SK-N-SH (cell line): ENCODE results near the gene CSNK2A3. TPM values are rescaled to one million over a fixed set of nuclear protein-coding genes. Genes with fewer than 3 reads are reported as not detected.

Experiments used
- CTCF ChIA-PET: fragments of 300-600, 350-600 bp; formaldehyde crosslinking; extraction: SDS; loops from one replicate; lab custom pipeline; 2021; lab: Yijun Ruan, JAX
- POLR2A ChIA-PET: fragments of 350-600 bp; sonication (Branson Sonifier 250); formaldehyde crosslinking; extraction: SDS; loops from one replicate; lab custom pipeline; 2020; ENCODE audit warnings: antibody characterized with exemption, inconsistent platforms; lab: Yijun Ruan, JAX
- DNase-seq: peaks from one replicate; pipeline ENCODE4 v3.0.0; 2012
- H2AFZ ChIP-seq: fragments of 200-600 bp; sonication (generic); 2 replicates; pipeline ENCODE4 v1.8.1; 2016; ENCODE audit warnings: antibody characterized with exemption, mild to moderate bottlenecking, low read depth
- H3F3A ChIP-seq: fragments of 200-600 bp; sonication (generic); replicated peaks from 2 replicates; pipeline ENCODE3; 2016; ENCODE audit warnings: antibody characterized with exemption, mild to moderate bottlenecking; ENCODE audit not compliant: insufficient read depth
- H3K27ac ChIP-seq, 2 experiments: fragments of 200-500 bp in 1 of 2; fragments of 200-600 bp in 1 of 2; sonication (Bioruptor generic) in 1 of 2; sonication (generic), shearing (Covaris generic) in 1 of 2; 2 replicates each; pipeline versions ENCODE4 v1.5.1 to v1.6.1; 2014 to 2016; ENCODE audit warnings: low read depth in 2 of 2, inconsistent platforms in 1 of 2, low read length in 1 of 2, mild to moderate bottlenecking in 1 of 2, mixed read lengths in 1 of 2
- H3K27me3 ChIP-seq: fragments of 200-600 bp; sonication (generic), shearing (Covaris generic); 2 replicates; pipeline ENCODE4 v1.6.1; 2016; ENCODE audit warnings: mixed run types; ENCODE audit not compliant: insufficient read depth
- H3K36me3 ChIP-seq, 2 experiments: fragments of 200-500 bp in 1 of 2; fragments of 200-600 bp in 1 of 2; sonication (Bioruptor generic) in 1 of 2; sonication (generic) in 1 of 2; replicated peaks in 1 of 2; 2 replicates each; pipeline versions ENCODE3 to v1.5.1; 2014 to 2016; ENCODE audit warnings: low read length in 1 of 2, mild to moderate bottlenecking in 1 of 2; ENCODE audit not compliant: insufficient read depth in 2 of 2, control insufficient read depth in 1 of 2
- H3K4me1 ChIP-seq, 2 experiments: fragments of 200-500 bp in 1 of 2; fragments of 200-600 bp in 1 of 2; sonication (Bioruptor generic) in 1 of 2; sonication (generic), shearing (Covaris generic) in 1 of 2; 2 replicates each; pipeline versions ENCODE4 v1.5.1 to v1.6.1; 2014 to 2016; ENCODE audit warnings: low read depth in 1 of 2, low read length in 1 of 2, mixed run types in 1 of 2; ENCODE audit not compliant: insufficient read depth in 2 of 2, control insufficient read depth in 1 of 2
- H3K4me2 ChIP-seq: fragments of 200-600 bp; sonication (generic), shearing (Covaris generic); 2 replicates; pipeline ENCODE4 v1.6.1; 2017; ENCODE audit warnings: mixed run types
- H3K4me3 ChIP-seq, 2 experiments: fragments of 200-500 bp in 1 of 2; fragments of 200-600 bp in 1 of 2; sonication (Bioruptor generic) in 1 of 2; sonication (generic), shearing (Covaris generic) in 1 of 2; 2 replicates each; pipeline versions ENCODE4 v1.5.1 to v1.8.1; 2014 to 2016; ENCODE audit warnings: low read depth in 2 of 2, inconsistent platforms in 1 of 2, low read length in 1 of 2, mild to moderate bottlenecking in 1 of 2, mixed read lengths in 1 of 2, moderate library complexity in 1 of 2
- H3K79me2 ChIP-seq: fragments of 200-600 bp; sonication (generic); 2 replicates; pipeline ENCODE4 v1.8.1; 2017; ENCODE audit warnings: mild to moderate bottlenecking; ENCODE audit not compliant: insufficient read depth
- H3K9ac ChIP-seq: fragments of 200-600 bp; sonication (generic); 2 replicates; pipeline ENCODE4 v1.6.1; 2017; ENCODE audit warnings: mixed run types
- H3K9me2 ChIP-seq: fragments of 200-600 bp; sonication (generic); 2 replicates; pipeline ENCODE4 v1.6.1; 2017; ENCODE audit warnings: mixed run types
- H3K9me3 ChIP-seq: fragments of 200-600 bp; sonication (generic); 2 replicates; pipeline ENCODE4 v1.6.1; 2017; ENCODE audit warnings: mixed run types, mild to moderate bottlenecking, moderate library complexity
- H4K20me1 ChIP-seq: fragments of 200-600 bp; sonication (generic); 2 replicates; pipeline ENCODE4 v1.6.1; 2017; ENCODE audit warnings: mild to moderate bottlenecking, mixed run types; ENCODE audit not compliant: insufficient read depth
- CHD2 ChIP-seq: fragments of 150-350 bp; IDR thresholded peaks from 2 replicates; pipeline ENCODE4 v1.6.1; 2018; ENCODE audit warnings: low read length; ENCODE audit not compliant: partially characterized antibody
- CTCF ChIP-seq: fragments of 200-600 bp; sonication (generic); IDR thresholded peaks from 2 replicates; pipeline ENCODE4 v1.6.1; 2017; ENCODE audit warnings: antibody characterized with exemption, mild to moderate bottlenecking, moderate library complexity
- ELF1 ChIP-seq: IDR thresholded peaks from 2 replicates; pipeline ENCODE4 v1.4.0; 2012
- EZH2phosphoT487 ChIP-seq: fragments of 200-600 bp; sonication (generic); IDR thresholded peaks from 2 replicates; pipeline ENCODE4 v1.6.1; 2017; ENCODE audit warnings: low read depth, mixed run types, mild to moderate bottlenecking, antibody characterized with exemption, moderate library complexity, borderline replicate concordance
- FOSL2 ChIP-seq: IDR thresholded peaks from 2 replicates; pipeline ENCODE4 v1.4.0; 2012; ENCODE audit warnings: low read depth, mild to moderate bottlenecking, moderate library complexity, borderline replicate concordance
- FOXM1 ChIP-seq: IDR thresholded peaks from 2 replicates; pipeline ENCODE4 v1.4.0; 2012; ENCODE audit warnings: low read depth, mild to moderate bottlenecking
- GATA2 ChIP-seq: sonication (generic); formaldehyde crosslinking; IDR thresholded peaks from 2 replicates; pipeline ENCODE4 v1.5.0; 2020; ENCODE audit warnings: mild to moderate bottlenecking, missing genetic modification reagents
- IRF3 ChIP-seq: fragments of 150-350 bp; IDR thresholded peaks from 2 replicates; pipeline ENCODE4 v1.6.1; 2016; ENCODE audit warnings: mild to moderate bottlenecking, low read depth, low read length
- MAX ChIP-seq: IDR thresholded peaks from 2 replicates; pipeline ENCODE4 v1.4.0; 2012; ENCODE audit warnings: low read depth
- NFIC ChIP-seq: IDR thresholded peaks from 2 replicates; pipeline ENCODE4 v1.4.0; 2012; ENCODE audit warnings: borderline replicate concordance
- NRF1 ChIP-seq: IDR thresholded peaks from 2 replicates; pipeline ENCODE4 v1.6.1; 2012; ENCODE audit warnings: low read depth, mild to moderate bottlenecking, low read length
- RAD21 ChIP-seq: IDR thresholded peaks from 2 replicates; pipeline ENCODE4 v1.6.1; 2012; ENCODE audit warnings: mild to moderate bottlenecking, low read length
- RCOR1 ChIP-seq: fragments of 150-350 bp; IDR thresholded peaks from 2 replicates; pipeline ENCODE4 v1.6.1; 2017; ENCODE audit warnings: antibody characterized with exemption, low read length
- RXRA ChIP-seq: IDR thresholded peaks from 2 replicates; pipeline ENCODE4 v1.4.0; 2012; ENCODE audit warnings: low read depth, mild to moderate bottlenecking, borderline replicate concordance
- SMC3 ChIP-seq: IDR thresholded peaks from 2 replicates; pipeline ENCODE4 v1.6.1; 2012; ENCODE audit warnings: low read depth, low read length, improper control_type of control experiment
- TAF1 ChIP-seq: IDR thresholded peaks from 2 replicates; pipeline ENCODE4 v1.6.1; 2012; ENCODE audit warnings: low read depth, mild to moderate bottlenecking, low read length, moderate library complexity, borderline replicate concordance
- TCF12 ChIP-seq: IDR thresholded peaks from 2 replicates; pipeline ENCODE4 v1.4.0; 2012
- TEAD4 ChIP-seq: IDR thresholded peaks from 2 replicates; pipeline ENCODE4 v1.4.0; 2012; ENCODE audit warnings: mild to moderate bottlenecking, borderline replicate concordance; ENCODE audit not compliant: insufficient read depth
- whole genome bisulfite sequencing: methylation state at CpG from one replicate; pipeline ENCODE4 v1.1.6; 2017; ENCODE audit warnings: low lambda C conversion rate; 5-methylcytosine and 5-hydroxymethylcytosine counted together
- polyA plus RNA-seq, 3 experiments: library from polyadenylated mRNA; depleted of rRNA; stranded (reverse); fragments of >200 nt; gene quantifications; 2 replicates each; pipeline ENCODE4 v1.2.3, GENCODE V29; 2012
- TF ChIP-seq, protein P1 (sequence below): IDR thresholded peaks from 2 replicates; pipeline ENCODE4 v1.6.1; 2012; ENCODE audit warnings: mild to moderate bottlenecking, low read depth, low read length, moderate library complexity
- TF ChIP-seq, protein P2 (sequence below): IDR thresholded peaks from 2 replicates; pipeline ENCODE4 v1.4.0; 2012; ENCODE audit warnings: low read depth, borderline replicate concordance

Gene CSNK2A3
- polyA plus RNA-seq, 1 of the 3 experiments (the other 2 are of a cell fraction) = 0.31 TPM

DNA sequence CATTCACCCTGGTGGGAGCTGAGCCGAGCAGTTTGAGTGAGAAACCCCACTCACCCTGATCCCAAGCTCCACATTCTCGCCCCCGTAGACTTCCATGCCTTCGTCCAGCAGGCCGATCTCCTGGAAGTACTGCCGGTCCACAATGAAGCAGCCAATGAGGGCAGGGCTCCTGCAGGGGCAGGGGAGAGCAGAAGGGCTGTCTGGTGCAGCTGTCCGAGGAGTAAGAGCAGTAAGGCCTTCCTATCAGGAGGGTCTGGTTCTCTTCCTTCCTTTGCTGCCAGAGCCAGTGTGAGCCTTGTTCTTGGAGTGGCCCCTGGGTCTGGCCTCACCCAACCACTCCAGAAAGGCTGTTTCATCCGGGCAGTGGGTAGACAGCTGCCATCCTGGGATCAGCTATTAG, 19.4 kb upstream of the CSNK2A3 start:
- POLR2A ChIA-PET = no interaction called here
- H3K9ac ChIP-seq = no peak overlapping the region
- TF ChIP-seq ELF1 (no peak), RAD21 (no peak), SMC3 (no peak), NFIC (no peak)
- H3K9me3 ChIP-seq = no peaks in the 10 kb centered on the region
- H4K20me1 ChIP-seq = no peaks in the 10 kb centered on the region
- H3K4me3 ChIP-seq = no peak overlapping the region
- CTCF ChIA-PET = interaction anchor here (1.0 to 1.5 kb wide), 3 partner anchors 14 to 21 kb away, joined by 3 to 5 read pairs (median 3); no protein-coding TSS in a partner anchor
- H3K9me2 ChIP-seq = no peaks in the 10 kb centered on the region
- no peaks in the 10 kb centered on the region for H3K36me3 ChIP-seq
- 72% methylated on average over 8 of the region's 8 CpGs for WGBS
- H3K27me3 ChIP-seq = no peaks in the 10 kb centered on the region
- H3K4me2 ChIP-seq = no peak overlapping the region
- H3K79me2 ChIP-seq = no peaks in the 10 kb centered on the region
- H3K27ac ChIP-seq = no peak overlapping the region
- no peaks in the 10 kb centered on the region for H3F3A ChIP-seq
- DNase-seq = no peak
- H2AFZ ChIP-seq = no peak overlapping the region
- peaks cover 0 to 12% of the 10 kb centered on the region in 2 experiments; a peak in 1 of 4 replicates for H3K4me1 ChIP-seq

DNA sequence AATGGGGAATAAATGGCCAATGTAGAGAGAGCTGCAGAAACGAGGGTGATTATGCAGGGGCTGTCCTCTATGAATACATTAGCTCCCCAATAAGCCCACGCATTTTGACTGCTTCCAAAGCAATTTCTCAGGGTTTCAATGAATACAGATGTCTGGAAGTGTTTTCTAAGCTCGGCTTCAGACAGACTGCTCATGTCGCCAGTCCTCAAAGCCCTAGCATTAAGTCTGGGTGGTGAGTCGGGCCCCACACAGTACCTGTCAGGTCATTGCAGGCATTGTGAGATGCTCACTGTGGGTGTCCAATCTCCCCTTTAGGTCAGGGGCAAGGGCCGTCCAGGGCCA, 17.9 kb upstream of the CSNK2A3 start:
- Histone ChIP-seq H2AFZ (no peak overlapping the region), H3F3A (no peaks in the 10 kb centered on the region), H3K36me3 (no peaks in the 10 kb centered on the region), H4K20me1 (no peaks in the 10 kb centered on the region), H3K4me1 (peaks cover 0 to 4% of the 10 kb centered on the region in 2 experiments; a peak in 1 of 4 replicates), H3K27me3 (no peaks in the 10 kb centered on the region), H3K27ac (no peak overlapping the region), H3K9me2 (no peaks in the 10 kb centered on the region), H3K9me3 (no peaks in the 10 kb centered on the region), H3K4me3 (no peak overlapping the region), H3K4me2 (no peak overlapping the region), H3K79me2 (no peaks in the 10 kb centered on the region)
- POLR2A ChIA-PET = no interaction called here
- DNase-seq = no peak
- WGBS = 39% methylated on average over 6 of the region's 6 CpGs
- TF ChIP-seq TCF12 (no peak), TAF1 (no peak), RCOR1 (no peak), CTCF (no peak), NFIC (no peak), FOSL2 (no peak), IRF3 (no peak), ELF1 (no peak), GATA2 (no peak), EZH2phosphoT487 (no peak), SMC3 (no peak), FOXM1 (no peak), CHD2 (no peak), MAX (no peak), NRF1 (no peak), RXRA (no peak), TEAD4 (no peak)
- TF ChIP-seq, protein P1, sequence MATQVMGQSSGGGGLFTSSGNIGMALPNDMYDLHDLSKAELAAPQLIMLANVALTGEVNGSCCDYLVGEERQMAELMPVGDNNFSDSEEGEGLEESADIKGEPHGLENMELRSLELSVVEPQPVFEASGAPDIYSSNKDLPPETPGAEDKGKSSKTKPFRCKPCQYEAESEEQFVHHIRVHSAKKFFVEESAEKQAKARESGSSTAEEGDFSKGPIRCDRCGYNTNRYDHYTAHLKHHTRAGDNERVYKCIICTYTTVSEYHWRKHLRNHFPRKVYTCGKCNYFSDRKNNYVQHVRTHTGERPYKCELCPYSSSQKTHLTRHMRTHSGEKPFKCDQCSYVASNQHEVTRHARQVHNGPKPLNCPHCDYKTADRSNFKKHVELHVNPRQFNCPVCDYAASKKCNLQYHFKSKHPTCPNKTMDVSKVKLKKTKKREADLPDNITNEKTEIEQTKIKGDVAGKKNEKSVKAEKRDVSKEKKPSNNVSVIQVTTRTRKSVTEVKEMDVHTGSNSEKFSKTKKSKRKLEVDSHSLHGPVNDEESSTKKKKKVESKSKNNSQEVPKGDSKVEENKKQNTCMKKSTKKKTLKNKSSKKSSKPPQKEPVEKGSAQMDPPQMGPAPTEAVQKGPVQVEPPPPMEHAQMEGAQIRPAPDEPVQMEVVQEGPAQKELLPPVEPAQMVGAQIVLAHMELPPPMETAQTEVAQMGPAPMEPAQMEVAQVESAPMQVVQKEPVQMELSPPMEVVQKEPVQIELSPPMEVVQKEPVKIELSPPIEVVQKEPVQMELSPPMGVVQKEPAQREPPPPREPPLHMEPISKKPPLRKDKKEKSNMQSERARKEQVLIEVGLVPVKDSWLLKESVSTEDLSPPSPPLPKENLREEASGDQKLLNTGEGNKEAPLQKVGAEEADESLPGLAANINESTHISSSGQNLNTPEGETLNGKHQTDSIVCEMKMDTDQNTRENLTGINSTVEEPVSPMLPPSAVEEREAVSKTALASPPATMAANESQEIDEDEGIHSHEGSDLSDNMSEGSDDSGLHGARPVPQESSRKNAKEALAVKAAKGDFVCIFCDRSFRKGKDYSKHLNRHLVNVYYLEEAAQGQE = no peak
- TF ChIP-seq, protein P2, sequence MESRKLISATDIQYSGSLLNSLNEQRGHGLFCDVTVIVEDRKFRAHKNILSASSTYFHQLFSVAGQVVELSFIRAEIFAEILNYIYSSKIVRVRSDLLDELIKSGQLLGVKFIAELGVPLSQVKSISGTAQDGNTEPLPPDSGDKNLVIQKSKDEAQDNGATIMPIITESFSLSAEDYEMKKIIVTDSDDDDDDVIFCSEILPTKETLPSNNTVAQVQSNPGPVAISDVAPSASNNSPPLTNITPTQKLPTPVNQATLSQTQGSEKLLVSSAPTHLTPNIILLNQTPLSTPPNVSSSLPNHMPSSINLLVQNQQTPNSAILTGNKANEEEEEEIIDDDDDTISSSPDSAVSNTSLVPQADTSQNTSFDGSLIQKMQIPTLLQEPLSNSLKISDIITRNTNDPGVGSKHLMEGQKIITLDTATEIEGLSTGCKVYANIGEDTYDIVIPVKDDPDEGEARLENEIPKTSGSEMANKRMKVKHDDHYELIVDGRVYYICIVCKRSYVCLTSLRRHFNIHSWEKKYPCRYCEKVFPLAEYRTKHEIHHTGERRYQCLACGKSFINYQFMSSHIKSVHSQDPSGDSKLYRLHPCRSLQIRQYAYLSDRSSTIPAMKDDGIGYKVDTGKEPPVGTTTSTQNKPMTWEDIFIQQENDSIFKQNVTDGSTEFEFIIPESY = no peak
- TF ChIP-seq, all 33 proteins: peak for 0
- CTCF ChIA-PET = interaction anchor here (0.8 kb wide), 1 partner anchor 12 kb away, joined by 3 read pairs; no protein-coding TSS in a partner anchor
- H3K9ac ChIP-seq = no peak overlapping the region
